Panc1 (cell line): ENCODE data around the gene DEGS2. TPM values are rescaled to one million over a fixed set of nuclear protein-coding genes. Genes with fewer than 3 reads are reported as not detected.

Source experiments
- ATAC-seq: fragments of 200-7000 bp; cut with Tn5 transposase; 2 replicates; pipeline ENCODE4 v1.9.1; 2020; ENCODE audit warnings: mild to moderate bottlenecking, moderate library complexity
- BruUV-seq: library from RNA; stranded (reverse); fragments of 400-500 nt; replicated peaks from 2 replicates; lab custom pipeline; 2021; lab: Mats Ljungman, UMichigan
- CTCF ChIA-PET: fragments of 300-600 bp; sonication (Branson Sonifier 250); formaldehyde crosslinking; loops from one replicate; lab custom pipeline; 2022; ENCODE audit warnings: antibody characterized with exemption; lab: Charles Lee
- POLR2A ChIA-PET: fragments of 300-600 bp; sonication (Branson Sonifier 250); formaldehyde crosslinking; loops from one replicate; lab custom pipeline; 2022; ENCODE audit warnings: antibody characterized with exemption; lab: Charles Lee
- DNase-seq: peaks from one replicate; pipeline ENCODE4 v3.0.0-alpha.2; 2010; ENCODE audit warnings: low read depth, low spot score
- H3K27ac ChIP-seq: 2 replicates; pipeline ENCODE4 v1.5.1; 2011; ENCODE audit warnings: mild to moderate bottlenecking, low read length, inconsistent platforms
- H3K27me3 ChIP-seq: fragments of 200-500 bp; sonication (Bioruptor generic); 2 replicates; pipeline ENCODE4 v1.6.0; 2014; ENCODE audit warnings: low read length, inconsistent platforms; ENCODE audit not compliant: control insufficient read depth, insufficient read depth
- H3K36me3 ChIP-seq: fragments of 200-500 bp; sonication (Bioruptor generic); 2 replicates; pipeline ENCODE4 v1.5.1; 2014; ENCODE audit warnings: inconsistent platforms, mild to moderate bottlenecking, low read length, moderate library complexity; ENCODE audit not compliant: control insufficient read depth, insufficient read depth
- H3K4me1 ChIP-seq: 2 replicates; pipeline ENCODE4 v1.5.1; 2011; ENCODE audit warnings: inconsistent platforms, mild to moderate bottlenecking, low read length, moderate library complexity; ENCODE audit not compliant: control insufficient read depth, insufficient read depth
- H3K4me3 ChIP-seq, 2 experiments: 2 replicates each; pipeline ENCODE4 v1.5.1; 2011 to 2012; ENCODE audit warnings: low read depth in 2 of 2, low read length in 2 of 2, mild to moderate bottlenecking in 2 of 2, inconsistent platforms in 1 of 2, moderate library complexity in 1 of 2
- H3K9me3 ChIP-seq: fragments of 200-500 bp; sonication (Bioruptor generic); 2 replicates; pipeline ENCODE4 v1.5.1; 2014; ENCODE audit warnings: low read depth, mild to moderate bottlenecking, inconsistent platforms, low read length, moderate library complexity; ENCODE audit not compliant: control insufficient read depth, insufficient read depth
- CTCF ChIP-seq: fragments of 450-650 bp; IDR thresholded peaks from 2 replicates; pipeline ENCODE4 v1.5.1; 2017; ENCODE audit warnings: mild to moderate bottlenecking
- POLR2AphosphoS5 ChIP-seq: IDR thresholded peaks from 2 replicates; pipeline ENCODE4 v1.6.1; 2012; ENCODE audit warnings: mild to moderate bottlenecking, low read depth, low read length, moderate library complexity
- REST ChIP-seq, 2 experiments: IDR thresholded peaks; 2 replicates each; pipeline ENCODE4 v1.6.1; 2011 to 2012; ENCODE audit warnings: low read depth in 2 of 2, control low read depth in 1 of 2, low read length in 1 of 2, mild to moderate bottlenecking in 1 of 2, moderate library complexity in 1 of 2; ENCODE audit not compliant: insufficient read depth in 1 of 2
- SIN3A ChIP-seq: IDR thresholded peaks from 2 replicates; pipeline ENCODE4 v1.6.1; 2012; ENCODE audit warnings: low read depth, mild to moderate bottlenecking, low read length, moderate library complexity, borderline replicate concordance; ENCODE audit not compliant: insufficient read depth
- TCF7L2 ChIP-seq: IDR thresholded peaks from 2 replicates; pipeline ENCODE4 v1.6.1; 2011; ENCODE audit warnings: mild to moderate bottlenecking, low read depth, low read length, inconsistent platforms
- in situ Hi-C: cut with HindIII; loops from 2 replicates; pipeline ENCODE4 v1.10.0; 2016; ENCODE audit warnings: low sequenced_read_pairs, low pct_unique_long_range_greater_than_20kb
- intact Hi-C: fragments of 100-400 bp; cut with micrococcal nuclease; formaldehyde crosslinking; loops from one replicate; pipeline ENCODE4 v1.10.0; 2022; ENCODE audit not compliant: unreplicated experiment
- total RNA-seq: library from RNA; stranded (reverse); gene quantifications from one replicate; pipeline ENCODE4 v1.2.1, GENCODE V29; 2021; ENCODE audit not compliant: unreplicated experiment

Gene DEGS2
- total RNA-seq, 1 experiment from 2014 or later = 4.9 TPM

- H3K4me1 ChIP-seq = no peaks in the 10 kb centered on the region
- ATAC-seq (no peak), DNase-seq (no peak)
- H3K27ac ChIP-seq = no peak overlapping the region
- CTCF ChIA-PET = no interaction called here
- no peaks in the 10 kb centered on the region for H3K9me3 ChIP-seq
- no peak overlapping the region for H3K4me3 ChIP-seq
- no peaks in the 10 kb centered on the region for H3K27me3 ChIP-seq
- no peak for TF ChIP-seq SIN3A
- TF ChIP-seq CTCF = no peak
- in situ Hi-C loops (no loop called here), intact Hi-C loops (no loop called here)
- POLR2A ChIA-PET = no interaction called here
- H3K36me3 ChIP-seq = no peaks in the 10 kb centered on the region
- BruUV-seq = no TSS peak
These were observed 34.8 kb downstream of the DEGS2 start for GRCh38 chr14:100124551-100125088.

- no peak for ATAC-seq
- no peak for DNase-seq
- CTCF ChIA-PET = no interaction called here
- no peaks in the 10 kb centered on the region for H3K36me3 ChIP-seq
- no peaks in the 10 kb centered on the region for H3K27me3 ChIP-seq
- BruUV-seq = no TSS peak
- H3K4me1 ChIP-seq = no peaks in the 10 kb centered on the region
- no peak overlapping the region for H3K4me3 ChIP-seq
- no peak overlapping the region for H3K27ac ChIP-seq
- no peaks in the 10 kb centered on the region for H3K9me3 ChIP-seq
- POLR2A ChIA-PET = no interaction called here
- in situ Hi-C loops = no loop called here
- TF ChIP-seq TCF7L2 (no peak), REST (IDR thresholded peaks at IDR 0.05; ENCODE audit: insufficient read depth in 1 of 2, low read depth in 2 of 2, low read length in 1 of 2) (no peak), SIN3A (no peak), POLR2AphosphoS5 (no peak), CTCF (no peak)
- intact Hi-C loops = no loop called here
These were observed 35.8 kb downstream of the DEGS2 start for GRCh38 chr14:100123618-100124017.
